HEK293T (cell line): ENCODE results near the gene ARHGAP6.

ENCODE experiments used
- FOXA1 ChIP-seq: fragments of 450-650 bp; IDR thresholded peaks from 2 replicates; pipeline ENCODE4 v1.6.1; 2016; ENCODE audit warnings: mild to moderate bottlenecking
- NFRKB ChIP-seq: fragments of 450-650 bp; IDR thresholded peaks from 2 replicates; pipeline ENCODE4 v1.6.1; 2016; ENCODE audit warnings: mild to moderate bottlenecking, moderate library complexity
- SP1 ChIP-seq: fragments of 450-650 bp; IDR thresholded peaks from 2 replicates; pipeline ENCODE4 v1.6.1; 2017

DNA sequence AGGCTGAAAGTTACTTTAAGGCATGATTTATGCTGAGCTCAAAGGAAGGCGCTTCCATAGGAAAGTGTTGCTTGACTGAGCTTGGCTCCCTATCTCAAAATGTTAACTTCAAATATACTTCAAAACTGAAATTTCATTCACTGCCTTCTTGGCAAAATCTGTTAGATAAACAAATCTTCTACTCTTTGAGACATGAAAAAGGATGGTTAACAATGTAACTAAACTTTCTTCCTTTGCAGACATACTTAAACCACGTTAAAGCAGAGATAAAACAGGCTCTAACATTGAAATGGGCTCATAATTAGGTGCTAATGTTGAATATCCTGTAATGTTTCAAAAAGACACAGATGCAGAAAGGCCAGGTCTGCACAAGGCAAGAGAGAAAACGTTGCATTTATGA, 262.1 kb downstream of the ARHGAP6 start:
- TF ChIP-seq NFRKB (no peak), SP1 (no peak), FOXA1 (no peak)
